ENCODE results near the gene GCNT4.

The GCNT4 gene

DNA sequence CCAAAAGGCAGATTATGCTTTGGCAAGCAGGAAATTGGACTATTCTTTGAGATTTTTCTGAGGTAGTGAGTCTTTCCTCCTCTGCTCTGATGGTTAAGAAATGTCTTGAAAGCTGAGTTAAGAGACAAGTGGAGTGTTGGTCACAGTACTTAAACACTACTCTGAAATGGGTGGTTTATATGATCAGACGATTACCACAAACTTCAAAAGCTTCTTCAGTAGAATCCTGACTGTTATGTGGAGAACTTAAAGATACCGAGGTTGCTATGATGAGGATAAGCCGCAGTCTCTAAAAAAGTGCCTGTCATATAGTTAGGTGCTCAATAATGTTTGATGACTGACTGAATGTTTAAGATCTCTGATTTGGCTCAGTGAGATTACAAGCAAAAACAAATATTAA, 24.3 kb downstream of the GCNT4 start:
- intact Hi-C loops (cut with DNase I), result no loop called here
- no peak for DNase-seq

DNA sequence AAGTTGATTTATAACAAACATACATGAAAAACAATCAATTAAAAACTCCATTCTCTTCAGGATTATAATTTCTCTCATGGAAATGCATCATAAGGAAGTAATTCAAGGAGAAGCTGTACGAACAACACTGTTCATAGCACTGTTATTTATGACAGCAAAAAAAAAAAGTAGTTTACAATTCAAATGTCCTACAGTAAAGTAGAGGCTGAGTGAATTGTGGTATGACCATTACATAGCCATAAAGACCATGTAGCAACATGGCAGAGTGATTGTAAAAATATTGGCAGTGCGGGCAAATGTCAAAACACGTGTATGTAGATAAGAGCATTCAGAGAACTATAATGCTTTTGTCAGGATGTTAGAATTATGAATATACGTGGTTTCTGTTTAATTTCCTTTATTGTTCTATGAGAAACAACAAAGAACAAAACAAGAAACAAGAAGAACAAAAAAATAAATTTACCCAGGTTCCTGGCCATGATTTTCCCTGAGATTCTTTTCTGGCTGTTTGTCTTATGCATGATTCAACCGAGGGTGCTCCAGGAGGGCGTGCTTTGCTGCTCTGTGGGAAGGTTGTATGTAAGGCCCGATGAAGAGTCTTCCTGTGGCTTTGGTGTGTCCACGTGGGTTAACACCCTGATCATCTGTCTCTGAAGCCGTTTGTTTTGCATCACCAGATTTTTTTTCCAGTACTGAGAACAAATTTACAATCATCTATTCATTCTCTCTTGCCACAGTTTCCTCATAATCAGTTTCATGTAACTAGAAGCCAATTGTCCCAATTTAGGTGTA, 28.8 kb downstream of the GCNT4 start:
- intact Hi-C loops (cut with DNase I), result no loop called here
- DNase-seq, result no peak

DNA sequence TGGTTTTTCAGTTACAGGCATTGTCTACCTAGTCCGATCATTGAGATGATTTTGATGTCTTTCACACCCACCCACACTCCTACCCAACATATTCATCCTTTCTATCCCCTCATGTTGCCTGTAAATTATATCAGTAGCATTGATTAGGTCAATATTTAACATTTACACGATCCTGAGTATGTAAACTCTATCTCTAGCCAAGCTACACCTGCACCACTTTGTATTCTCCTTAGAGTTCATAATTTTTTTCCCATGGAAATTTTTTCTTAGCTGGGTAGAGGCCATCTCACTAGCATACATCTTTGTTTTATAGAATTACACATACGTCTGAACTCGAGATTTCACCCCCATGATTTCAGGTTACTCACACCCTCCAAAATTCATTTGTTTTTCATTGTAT, 30.6 kb downstream of the GCNT4 start:
- intact Hi-C loops (cut with DNase I), result no loop called here
- DNase-seq, result no peak

DNA sequence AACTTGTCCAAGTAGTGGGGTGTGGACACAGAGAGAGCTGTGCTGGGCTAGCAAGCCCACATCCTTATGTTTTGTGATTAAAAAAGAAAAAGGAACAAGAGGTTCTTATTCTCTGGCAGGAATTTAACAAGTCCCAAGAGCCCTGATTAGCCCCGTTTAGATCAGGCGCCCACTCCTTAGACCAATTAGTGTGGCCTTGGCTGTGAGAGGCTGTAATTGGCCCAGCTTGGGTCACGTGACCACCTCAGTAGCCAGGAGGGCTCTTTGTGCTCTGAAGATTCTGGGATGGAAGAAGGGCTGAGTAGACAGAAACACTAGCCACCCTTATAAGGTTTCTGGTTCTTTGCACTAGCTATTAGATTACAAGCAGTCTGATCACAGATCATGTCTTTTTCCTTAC, 31.1 kb downstream of the GCNT4 start:
- intact Hi-C loops (cut with DNase I), result no loop called here
- no peak for DNase-seq

DNA sequence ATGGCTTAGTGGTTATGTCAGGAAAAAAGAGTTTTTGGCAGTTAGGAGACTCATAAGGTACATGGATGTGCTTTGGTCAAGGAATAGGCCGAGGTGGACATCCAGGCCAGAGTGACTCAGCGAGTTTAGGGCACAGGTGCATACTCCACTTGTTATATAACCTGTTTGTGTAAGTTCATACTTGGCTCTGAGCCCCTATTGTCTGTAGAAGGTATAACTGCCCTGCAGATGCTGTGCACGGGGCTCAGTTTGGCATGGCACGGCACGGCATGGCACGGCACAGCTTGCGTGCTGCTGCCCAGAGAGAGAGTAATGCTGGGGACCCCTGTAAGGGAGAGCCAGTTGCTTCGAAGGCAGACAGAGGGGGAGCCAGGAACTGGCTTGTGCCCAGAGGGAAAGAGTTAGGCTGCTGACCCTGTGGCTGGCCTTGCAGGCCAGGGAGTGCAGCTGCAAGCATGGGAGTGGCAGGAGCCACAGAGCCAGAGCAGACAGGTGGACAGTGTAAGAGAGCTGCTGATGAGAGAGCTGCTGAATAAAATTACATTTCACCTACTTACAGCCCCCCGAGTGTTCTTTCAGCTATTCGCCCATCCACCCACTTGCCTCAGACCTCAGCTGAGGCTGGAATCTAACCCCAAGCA, 32.2 kb downstream of the GCNT4 start:
- no peak for DNase-seq
- intact Hi-C loops (cut with DNase I), result no loop called here

DNA sequence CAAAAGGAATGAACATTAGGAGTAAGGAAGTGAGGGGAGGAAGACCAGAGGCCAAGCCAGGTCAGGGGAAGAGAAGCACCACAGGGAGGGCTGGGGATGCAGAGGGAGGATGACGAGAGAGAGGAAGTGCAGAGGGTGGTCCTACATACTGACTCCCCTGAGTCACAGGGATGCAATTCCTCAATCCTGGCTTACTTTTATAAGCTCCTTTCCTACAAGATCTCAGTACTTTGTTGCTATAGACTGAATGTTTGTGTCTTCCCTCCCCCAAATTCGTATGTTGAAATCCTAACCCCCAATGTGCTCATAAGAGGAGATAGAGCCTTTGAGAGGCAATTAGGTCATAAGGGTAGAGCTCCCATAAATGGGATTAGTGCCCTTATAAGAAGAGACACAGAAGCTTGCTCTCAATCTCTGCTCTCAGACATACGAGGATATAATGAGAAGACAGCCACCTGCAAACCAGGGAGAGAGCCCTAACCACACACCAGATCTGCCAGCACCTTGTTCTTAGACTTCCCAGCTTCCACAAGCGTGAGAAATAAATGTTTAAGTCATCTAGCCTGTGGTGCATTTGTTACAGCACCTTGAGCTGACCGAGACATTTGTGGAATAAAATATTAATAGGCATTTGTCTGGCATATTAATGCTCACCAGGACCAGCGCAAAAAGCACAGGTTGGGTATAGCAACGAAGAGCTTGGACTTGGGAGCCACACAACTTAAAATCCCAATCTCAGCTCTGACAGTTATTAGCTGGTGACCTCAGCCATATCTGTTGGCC, 33.4 kb downstream of the GCNT4 start:
- DNase-seq, result no peak
- intact Hi-C loops (cut with DNase I), result no loop called here

DNA sequence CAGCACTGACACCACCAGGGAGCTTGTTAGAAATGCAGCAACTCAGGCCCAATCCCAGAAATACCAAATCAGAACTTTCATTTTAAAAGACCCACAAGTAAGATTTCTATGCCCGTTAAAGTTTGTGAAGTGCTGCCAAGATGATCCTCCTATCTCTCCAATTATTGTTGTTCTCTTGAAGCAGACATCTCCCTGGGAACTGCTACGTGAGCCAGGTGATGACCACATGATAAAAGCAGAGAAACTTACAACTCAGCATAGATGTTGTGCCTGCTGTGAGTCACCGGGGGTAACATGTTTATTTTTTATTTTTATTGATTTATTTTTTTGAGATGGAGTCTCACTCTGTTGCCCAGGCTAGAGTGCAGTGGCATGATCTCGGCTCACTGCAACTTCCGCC, 34.4 kb downstream of the GCNT4 start:
- DNase-seq, result no peak
- intact Hi-C loops (cut with DNase I), result no loop called here

DNA sequence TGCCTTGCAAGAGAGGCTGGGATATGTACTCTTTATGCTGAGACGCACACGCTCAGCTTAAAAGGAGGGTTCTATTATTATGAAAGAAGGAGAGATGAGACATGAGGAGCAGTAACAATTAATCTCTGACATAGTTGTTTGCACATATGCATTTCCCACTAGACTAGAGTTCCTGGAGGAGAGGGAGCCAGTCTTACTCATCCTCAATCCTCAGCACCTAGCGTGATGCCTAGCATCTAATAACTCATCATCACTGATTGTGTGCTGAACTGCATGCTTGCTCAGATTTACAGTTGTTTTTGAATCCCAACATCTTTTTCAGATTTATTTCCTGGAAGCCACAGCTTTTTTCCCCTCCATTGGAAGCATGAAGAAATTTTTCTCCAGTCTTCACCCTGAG, 35.5 kb downstream of the GCNT4 start:
- no peak for DNase-seq
- intact Hi-C loops (cut with DNase I), result no loop called here

DNA sequence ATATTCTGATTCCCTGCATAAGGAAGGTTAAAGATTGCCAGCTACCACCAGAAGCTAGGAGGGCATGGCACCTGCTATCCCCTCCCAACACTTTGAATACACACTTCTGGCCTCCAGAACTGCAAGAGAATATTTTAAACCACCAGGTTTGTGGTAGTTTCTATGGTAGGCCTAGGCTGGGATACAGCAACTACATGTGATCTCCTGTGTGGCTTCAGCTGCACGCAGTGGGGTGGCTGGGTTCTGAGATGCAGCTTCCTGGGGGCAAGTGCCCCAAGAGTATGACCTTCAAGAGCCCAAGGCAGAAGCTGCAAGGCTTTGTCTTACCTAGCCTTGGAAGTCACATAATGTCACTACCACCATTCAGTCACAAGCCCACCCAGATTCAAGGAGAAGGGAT, 39.6 kb downstream of the GCNT4 start:
- intact Hi-C loops (cut with DNase I), result no loop called here
- no peak for DNase-seq

DNA sequence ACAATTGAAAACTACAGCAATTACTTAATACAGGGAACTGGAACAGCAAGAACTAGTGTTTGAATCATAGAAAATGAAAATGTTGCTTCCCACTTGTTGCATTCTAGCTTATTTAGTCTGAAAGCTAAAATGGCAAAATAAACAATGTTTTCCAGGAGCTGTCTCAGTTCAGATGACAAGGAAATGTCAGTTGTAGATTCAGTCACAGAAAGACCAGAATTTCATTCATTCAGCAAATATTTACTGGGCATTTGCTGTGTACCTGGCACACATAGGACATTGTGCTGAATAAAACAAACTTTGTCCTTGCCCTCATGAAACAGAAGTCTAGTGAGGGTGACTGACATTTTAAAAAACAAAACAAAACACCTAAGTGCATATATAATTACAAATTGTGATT, 41.5 kb downstream of the GCNT4 start:
- intact Hi-C loops (cut with DNase I), result no loop called here

DNA sequence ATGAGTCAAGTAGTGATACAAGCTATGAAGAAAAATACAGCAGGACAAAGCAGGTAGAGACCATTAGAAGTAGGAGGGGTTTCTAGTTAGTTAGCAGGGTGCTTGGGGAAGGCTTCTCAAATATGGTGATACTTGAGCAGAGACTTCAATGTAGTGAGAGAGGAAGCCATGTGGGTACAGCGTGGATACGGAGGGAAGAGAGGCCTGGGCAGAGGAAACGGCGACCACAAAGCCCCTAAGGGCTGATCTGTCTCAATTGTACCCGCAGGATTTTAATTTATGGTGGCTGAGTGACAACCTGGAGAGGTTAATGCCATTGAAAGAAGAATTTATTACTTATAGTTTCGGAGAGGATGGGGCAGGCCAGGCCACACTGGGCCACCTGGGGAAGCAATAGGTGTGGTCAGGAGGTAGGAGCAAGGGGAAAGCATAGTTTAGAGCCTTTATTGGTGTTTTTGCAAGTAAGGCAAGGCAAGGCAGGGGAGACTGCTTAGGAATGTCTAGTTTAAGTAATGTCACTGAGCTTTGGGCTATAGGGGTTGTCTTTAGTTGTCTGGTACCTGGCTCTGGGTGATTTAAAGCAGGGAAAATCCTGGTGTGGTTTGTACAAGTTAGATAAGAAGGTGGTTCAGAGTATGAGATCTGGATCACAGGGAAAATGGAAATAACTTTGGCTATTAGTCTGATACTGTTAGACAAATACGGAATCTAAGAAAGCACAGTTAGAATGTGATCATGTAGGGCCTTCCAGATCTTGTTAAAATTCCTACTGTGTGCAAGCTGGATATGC, 42.6 kb downstream of the GCNT4 start:
- intact Hi-C loops (cut with DNase I), result no loop called here
- DNase-seq, result no peak

More for the DNA sequence above, 41.5 kb downstream of the GCNT4 start:
- no peak for DNase-seq

DNA sequence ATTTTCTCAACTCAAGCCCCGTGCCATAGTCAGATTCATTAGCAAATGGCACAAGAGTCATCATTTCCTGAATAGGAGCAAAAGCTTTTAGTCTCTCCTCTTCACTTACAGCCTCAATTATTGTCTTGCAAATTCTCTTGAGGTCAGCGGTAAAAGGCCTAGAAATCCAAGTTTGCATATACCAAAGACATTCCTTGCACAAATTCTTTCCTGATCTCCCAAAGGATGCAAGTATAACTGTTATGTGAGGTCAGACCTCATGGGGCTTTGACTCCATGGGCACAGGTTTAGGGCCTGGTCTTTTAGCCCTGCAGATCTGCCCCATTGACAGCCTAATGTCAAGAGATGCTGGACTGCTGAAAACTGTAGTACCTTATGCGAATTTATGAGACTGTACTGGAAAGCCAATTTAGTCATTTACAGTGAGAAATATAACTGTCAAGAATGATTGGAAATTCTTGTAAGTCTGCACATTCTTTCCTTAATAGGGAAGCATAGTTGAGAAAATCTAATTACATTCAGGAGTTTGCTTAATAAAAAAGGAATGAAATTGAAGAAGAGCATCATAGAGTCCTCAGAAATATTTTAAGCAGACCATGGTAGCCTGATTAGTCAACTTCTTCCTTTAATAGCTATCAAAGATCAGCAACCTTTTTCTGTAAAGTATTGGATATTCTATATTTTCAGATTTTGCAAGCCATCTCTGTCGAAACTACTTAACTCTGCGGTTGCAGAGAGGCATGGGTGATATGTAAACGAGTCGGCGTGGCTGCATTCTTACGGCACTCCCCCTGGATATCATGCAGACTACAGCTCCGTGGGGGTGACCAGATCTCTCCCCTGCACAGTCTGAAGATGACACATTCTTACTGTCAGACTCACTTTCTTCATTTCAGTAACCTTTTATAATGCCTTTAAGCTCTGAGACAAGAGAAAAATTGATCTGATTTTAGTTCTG, 45.2 kb downstream of the GCNT4 start:
- intact Hi-C loops (cut with DNase I), result no loop called here

DNA sequence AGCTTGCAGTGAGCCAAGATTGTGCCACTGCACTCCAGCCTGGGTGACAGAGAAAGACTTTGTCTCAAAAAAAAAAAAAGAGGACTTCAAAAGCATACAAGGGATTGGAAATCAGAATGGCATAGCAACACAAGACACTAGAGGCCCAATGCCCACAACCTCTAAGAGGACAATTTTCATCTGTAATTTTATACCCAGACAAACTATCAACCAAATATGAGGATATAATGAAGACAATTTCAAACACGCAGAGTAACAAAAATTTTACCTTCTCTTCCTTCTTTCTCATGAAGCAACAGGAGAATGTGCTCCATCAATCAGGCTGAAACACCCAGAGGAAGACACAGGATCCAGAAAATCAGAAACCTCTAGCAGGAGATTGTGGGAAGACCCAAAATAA, 46.8 kb downstream of the GCNT4 start:
- intact Hi-C loops (cut with DNase I), result no loop called here

More for the DNA sequence above, 45.2 kb downstream of the GCNT4 start:
- DNase-seq, result peak in 15 of 42 donors; percentile 5 to 60 (median 22)

More for the DNA sequence above, 46.8 kb downstream of the GCNT4 start:
- no peak for DNase-seq
